GM12874 (cell line): ENCODE data around the gene RXRA.

Experiments
- CTCF ChIP-seq: IDR thresholded peaks from 2 replicates; pipeline ENCODE4 v1.5.1; 2011; ENCODE audit warnings: low read depth, mild to moderate bottlenecking, control low read depth, low read length, moderate library complexity; ENCODE audit not compliant: insufficient read depth

Gene RXRA

GRCh38 chr9:134299883-134300282, 26.4 kb upstream of the RXRA start:
- no peak for TF ChIP-seq CTCF

- TF ChIP-seq CTCF, result no peak
These were observed 24.7 kb upstream of the RXRA start for GRCh38 chr9:134301387-134302129.

- no peak for TF ChIP-seq CTCF
These were observed 24.0 kb upstream of the RXRA start for GRCh38 chr9:134302130-134302817.

GRCh38 chr9:134303601-134304000, 22.7 kb upstream of the RXRA start:
- no peak for TF ChIP-seq CTCF

GRCh38 chr9:134304261-134304660, 22.0 kb upstream of the RXRA start:
- no peak for TF ChIP-seq CTCF

GRCh38 chr9:134304690-134305089, 21.6 kb upstream of the RXRA start:
- no peak for TF ChIP-seq CTCF

- no peak for TF ChIP-seq CTCF
These were observed 20.7 kb upstream of the RXRA start for GRCh38 chr9:134305533-134305932.
